ENCODE data around the gene LINGO4. TPM values are rescaled to one million over a fixed set of nuclear protein-coding genes. Genes with fewer than 3 reads are reported as not detected.
A peak's percentile ranks its signal among the peaks of the same experiment; 100 is the strongest.

LINGO4 gene
- total RNA-seq, 2 experiments from 2014 or later: not detected

DNA sequence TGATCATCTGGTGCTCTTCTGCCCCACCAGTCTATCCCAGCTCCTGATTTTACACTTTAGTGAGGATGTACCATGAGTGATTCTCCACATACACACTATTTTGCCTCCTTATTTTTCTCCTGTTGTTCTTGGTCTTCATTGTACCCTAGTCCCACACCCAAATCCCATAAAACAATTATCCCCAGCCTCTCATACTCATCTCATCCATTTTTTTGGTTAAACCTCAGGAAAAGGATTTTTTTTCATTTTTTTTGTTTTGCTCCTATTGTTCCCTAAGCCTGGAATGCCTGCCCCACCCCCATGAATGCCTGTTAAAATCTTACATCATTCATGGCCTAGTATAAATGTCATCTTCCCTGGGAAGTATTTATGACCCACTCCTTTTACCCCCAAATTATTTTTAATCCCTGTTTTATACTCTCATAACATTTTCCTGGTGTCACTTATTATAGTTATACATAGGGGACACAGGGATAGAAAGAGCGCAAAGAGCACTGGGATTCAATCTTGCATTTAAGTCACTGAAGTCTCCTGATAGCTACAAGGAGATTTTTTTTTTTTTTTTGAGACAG lies 4.9 kb upstream of the LINGO4 start:
- H3K27ac Mint-ChIP-seq: no peak overlapping the region

DNA sequence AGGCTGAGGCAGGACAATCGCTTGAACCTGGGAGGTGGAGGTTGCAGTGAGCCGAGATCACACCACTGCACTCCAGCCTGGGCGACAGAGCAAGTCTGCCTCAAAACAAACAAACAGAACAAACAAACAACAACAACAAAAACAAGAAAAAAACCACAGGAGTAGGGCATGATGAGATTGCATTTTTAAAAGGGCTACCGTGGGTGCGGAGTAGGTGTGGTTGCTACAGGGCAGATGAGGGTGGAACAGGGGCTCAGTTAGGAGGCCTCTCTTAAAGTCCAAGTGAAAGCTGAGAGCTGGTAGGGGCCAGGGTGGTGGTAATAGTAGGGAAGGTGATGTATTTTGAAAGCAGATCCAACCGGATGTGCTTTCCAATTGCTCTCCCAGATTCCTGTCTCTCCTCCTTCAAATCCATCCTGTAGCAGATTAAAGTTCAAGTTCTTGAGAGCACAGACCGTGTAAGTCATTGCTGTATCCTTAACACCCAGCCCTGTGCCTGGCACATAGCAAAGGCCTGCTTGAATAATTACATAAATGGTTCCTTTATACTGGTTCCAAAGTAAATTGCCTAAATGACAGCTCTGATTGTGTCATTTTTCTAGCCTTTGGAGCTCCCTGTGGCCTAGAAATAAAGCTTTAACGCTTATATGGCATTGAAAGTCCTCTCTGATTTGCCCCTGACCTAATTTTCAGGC lies 4.2 kb upstream of the LINGO4 start:
- H3K36me3 Mint-ChIP-seq: no peaks in the 10 kb centered on the region
- no peak overlapping the region for H3K4me3 Mint-ChIP-seq
- no peaks in the 10 kb centered on the region for H3K4me1 Mint-ChIP-seq
- H3K27ac Mint-ChIP-seq: no peak overlapping the region
- DNase-seq: no peak
- no peaks in the 10 kb centered on the region for H3K9me3 Mint-ChIP-seq
- H3K27me3 Mint-ChIP-seq: no peaks in the 10 kb centered on the region

More for the DNA sequence above, 4.9 kb upstream of the LINGO4 start:
- no peak for DNase-seq
- Mint-ChIP-seq H3K27me3 (no peaks in the 10 kb centered on the region), H3K4me3 (no peak overlapping the region), H3K9me3 (no peaks in the 10 kb centered on the region), H3K36me3 (no peaks in the 10 kb centered on the region), H3K4me1 (no peaks in the 10 kb centered on the region)

DNA sequence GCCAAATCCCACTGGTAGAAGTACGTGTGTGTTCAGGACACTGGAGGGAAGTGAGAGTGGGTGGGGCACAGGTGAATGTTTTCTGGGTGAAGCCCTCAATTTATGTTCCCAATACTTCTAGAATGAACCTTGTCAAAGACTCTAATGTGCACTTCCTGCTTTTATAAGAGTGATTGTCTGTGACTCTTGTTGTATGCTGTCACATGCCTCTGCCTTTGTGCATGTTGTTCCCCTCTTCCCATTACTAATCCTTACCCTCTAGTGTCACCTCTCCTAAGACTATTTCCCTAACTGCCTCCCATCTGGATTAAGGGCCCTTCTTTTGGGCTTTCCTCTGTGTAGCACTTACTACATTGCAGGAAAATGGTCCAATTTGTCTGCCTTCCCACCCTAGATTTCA lies 2.5 kb upstream of the LINGO4 start:
- Mint-ChIP-seq H3K4me1 (no peaks in the 10 kb centered on the region), H3K9me3 (no peaks in the 10 kb centered on the region), H3K36me3 (no peaks in the 10 kb centered on the region), H3K4me3 (no peak overlapping the region), H3K27ac (no peak overlapping the region), H3K27me3 (no peaks in the 10 kb centered on the region)
- no peak for DNase-seq

DNA sequence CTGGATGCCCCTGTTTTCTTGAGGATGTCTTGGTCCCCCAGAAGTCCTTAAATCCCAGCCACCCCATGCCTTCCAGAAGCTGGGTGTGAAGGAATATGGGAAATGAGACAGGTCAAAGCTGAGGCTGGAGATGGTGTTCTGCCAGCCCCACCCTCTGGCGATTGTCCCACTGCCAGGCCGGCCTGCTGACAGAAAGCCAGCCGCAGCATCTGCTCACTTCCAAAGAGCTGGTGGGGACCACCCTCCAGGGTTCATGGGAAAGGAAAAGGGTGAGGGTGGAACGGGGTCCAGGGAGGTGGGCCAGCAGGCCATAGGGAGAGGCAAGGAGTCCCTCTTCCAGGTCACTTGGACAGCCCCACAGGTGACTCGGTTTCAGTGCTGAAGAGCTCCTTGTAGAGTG lies 1.9 kb upstream of the LINGO4 start:
- H3K4me1 Mint-ChIP-seq: no peaks in the 10 kb centered on the region
- no peaks in the 10 kb centered on the region for H3K27me3 Mint-ChIP-seq
- H3K9me3 Mint-ChIP-seq: no peaks in the 10 kb centered on the region
- H3K36me3 Mint-ChIP-seq: no peaks in the 10 kb centered on the region
- no peak overlapping the region for H3K27ac Mint-ChIP-seq
- H3K4me3 Mint-ChIP-seq: no peak overlapping the region
- no peak for DNase-seq

DNA sequence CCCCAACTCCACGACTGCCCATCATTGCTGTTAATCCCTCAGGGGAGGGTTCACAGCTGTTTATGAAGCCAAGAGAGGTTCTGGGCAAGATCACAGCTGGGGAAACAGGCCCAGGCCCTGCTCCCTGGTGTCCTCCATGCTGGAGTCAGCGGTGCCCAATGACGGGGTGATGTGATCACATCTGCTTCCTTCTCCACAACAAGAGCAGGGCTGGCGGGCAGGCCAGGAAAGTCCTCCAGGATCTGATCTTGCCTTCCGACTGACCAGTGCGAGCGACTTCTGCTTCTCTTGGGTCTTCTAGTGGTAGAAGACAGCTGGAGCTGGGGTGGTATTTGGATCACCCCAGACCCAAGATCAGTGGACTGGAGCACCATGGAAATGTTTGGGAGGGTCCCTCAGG lies 951 bp upstream of the LINGO4 start:
- no peaks in the 10 kb centered on the region for H3K36me3 Mint-ChIP-seq
- H3K27ac Mint-ChIP-seq: no peak overlapping the region
- H3K4me3 Mint-ChIP-seq: no peak overlapping the region
- no peak for DNase-seq
- H3K4me1 Mint-ChIP-seq: no peaks in the 10 kb centered on the region
- no peaks in the 10 kb centered on the region for H3K9me3 Mint-ChIP-seq
- no peaks in the 10 kb centered on the region for H3K27me3 Mint-ChIP-seq

DNA sequence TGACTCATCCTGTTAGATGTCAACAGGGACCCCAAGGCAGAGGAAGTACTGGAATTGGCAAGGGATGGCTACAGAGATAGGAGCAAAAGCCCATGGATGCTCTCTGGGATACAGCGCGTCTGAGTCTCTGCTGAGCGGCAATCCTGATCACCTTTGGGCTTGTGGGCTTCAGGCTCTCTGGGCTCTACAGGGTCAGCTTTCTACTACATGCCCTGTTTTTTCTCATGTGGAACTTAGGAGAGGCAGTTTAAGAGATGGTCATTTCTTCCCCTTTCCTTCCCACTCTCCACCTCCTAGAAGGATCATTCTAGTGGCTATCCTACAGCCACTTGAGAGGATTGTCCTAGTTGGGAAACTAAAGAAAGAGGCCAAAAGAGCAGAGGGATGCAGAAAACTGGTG lies 1.3 kb downstream of the LINGO4 start:
- no peaks in the 10 kb centered on the region for H3K27me3 Mint-ChIP-seq

DNA sequence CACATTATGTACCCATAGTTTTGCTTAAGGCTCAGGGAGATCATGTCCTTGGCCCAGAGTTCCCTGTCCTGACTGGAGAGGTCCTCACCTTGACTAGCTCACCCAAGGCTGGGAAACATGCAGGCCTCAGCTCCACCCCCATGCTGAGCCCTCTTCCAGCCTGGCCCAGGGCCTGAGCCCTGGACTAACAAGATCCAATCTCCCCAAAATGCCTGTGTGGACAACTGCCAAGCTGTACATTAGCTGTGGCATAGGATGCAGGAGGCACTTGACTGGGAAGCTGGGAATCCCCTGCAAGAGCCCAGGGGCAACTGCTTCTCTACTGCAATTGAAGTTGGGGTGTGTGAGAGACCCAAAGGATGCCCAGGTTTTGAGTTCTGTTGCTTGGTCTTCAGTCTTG lies 2.1 kb downstream of the LINGO4 start:
- H3K27ac Mint-ChIP-seq: no peak overlapping the region
- H3K36me3 Mint-ChIP-seq: no peaks in the 10 kb centered on the region
- H3K4me1 Mint-ChIP-seq: peaks cover 3% of the 10 kb centered on the region
- DNase-seq: no peak
- H3K27me3 Mint-ChIP-seq: no peaks in the 10 kb centered on the region
- no peak overlapping the region for H3K4me3 Mint-ChIP-seq
- H3K9me3 Mint-ChIP-seq: no peaks in the 10 kb centered on the region

More for the DNA sequence above, 1.3 kb downstream of the LINGO4 start:
- Mint-ChIP-seq H3K36me3 (no peaks in the 10 kb centered on the region), H3K27ac (no peak overlapping the region), H3K4me1 (peaks cover 3% of the 10 kb centered on the region), H3K4me3 (no peak overlapping the region), H3K9me3 (no peaks in the 10 kb centered on the region)
- DNase-seq: no peak

DNA sequence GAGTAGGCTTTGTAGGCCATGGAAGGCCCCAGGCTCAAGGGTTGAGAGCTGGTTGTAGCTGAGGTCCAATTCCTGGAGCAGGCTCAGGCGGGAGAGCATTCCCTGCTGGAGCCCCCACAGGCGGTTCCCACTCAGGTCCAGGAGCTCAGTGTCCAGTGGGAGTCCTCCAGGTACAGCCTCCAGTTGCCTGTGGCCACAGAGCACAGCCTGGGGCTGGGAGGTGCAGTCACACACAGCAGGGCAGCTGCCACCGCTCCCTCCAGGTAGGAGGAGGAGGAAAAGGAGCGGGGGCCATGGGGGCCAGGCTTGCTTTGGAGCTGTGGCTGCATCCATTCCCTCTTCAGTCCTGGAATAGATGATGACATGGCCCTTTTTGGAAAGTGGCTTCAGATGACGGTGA lies 2.8 kb downstream of the LINGO4 start:
- Mint-ChIP-seq H3K4me1 (peaks cover 3% of the 10 kb centered on the region), H3K4me3 (no peak overlapping the region), H3K27me3 (no peaks in the 10 kb centered on the region), H3K9me3 (no peaks in the 10 kb centered on the region), H3K27ac (no peak overlapping the region), H3K36me3 (no peaks in the 10 kb centered on the region)
- no peak for DNase-seq

DNA sequence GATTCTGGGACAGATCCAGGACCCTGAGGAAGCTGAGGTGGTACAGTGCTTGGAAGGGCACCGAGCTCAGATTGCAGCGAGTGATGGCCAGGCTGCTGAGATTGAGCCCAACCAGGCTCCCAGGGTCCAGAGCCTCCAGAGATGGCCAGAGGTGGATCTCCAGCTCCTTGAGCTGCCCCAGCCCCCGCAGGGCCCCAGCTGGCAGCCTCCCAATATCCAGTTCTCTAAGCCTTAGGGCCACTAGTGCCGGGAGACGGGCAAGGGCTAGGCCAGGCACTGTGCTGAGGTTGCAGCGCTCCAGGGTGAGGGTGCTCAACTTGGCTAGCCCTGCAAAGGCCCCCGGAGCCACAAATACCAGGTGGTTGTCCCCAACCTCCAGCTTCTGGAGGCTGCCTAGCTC lies 3.4 kb downstream of the LINGO4 start:
- H3K4me3 Mint-ChIP-seq: no peak overlapping the region
- no peak for DNase-seq
- H3K4me1 Mint-ChIP-seq: peaks cover 3% of the 10 kb centered on the region
- no peaks in the 10 kb centered on the region for H3K36me3 Mint-ChIP-seq
- no peak overlapping the region for H3K27ac Mint-ChIP-seq
- H3K27me3 Mint-ChIP-seq: no peaks in the 10 kb centered on the region
- H3K9me3 Mint-ChIP-seq: no peaks in the 10 kb centered on the region

DNA sequence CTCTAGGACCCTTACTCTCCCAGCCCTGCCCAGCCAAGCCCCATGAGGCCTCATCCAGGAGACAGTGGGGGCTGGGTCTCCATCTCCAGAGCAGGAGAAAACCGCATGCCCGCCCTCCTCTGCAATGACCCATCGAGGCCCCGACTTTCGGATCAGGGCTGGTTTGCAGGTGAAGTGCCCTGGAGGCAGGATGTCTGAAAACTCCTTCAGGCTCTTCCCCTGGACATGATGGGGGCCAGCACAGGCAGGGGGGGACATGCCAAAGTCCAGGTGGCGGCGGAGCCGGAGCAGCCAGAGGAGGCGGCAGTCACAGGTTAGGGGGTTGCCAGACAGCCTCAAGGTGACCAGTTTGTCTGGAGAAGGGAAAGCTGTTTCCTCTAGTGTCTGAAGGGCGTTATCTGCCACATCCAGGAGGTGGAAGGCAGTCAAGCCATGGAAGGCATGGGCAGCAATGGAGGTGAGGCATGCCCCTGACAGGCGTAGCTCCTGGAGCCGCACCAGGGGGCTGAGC lies 3.9 kb downstream of the LINGO4 start:
- Mint-ChIP-seq H3K9me3 (no peaks in the 10 kb centered on the region), H3K4me3 (no peak overlapping the region)

DNA sequence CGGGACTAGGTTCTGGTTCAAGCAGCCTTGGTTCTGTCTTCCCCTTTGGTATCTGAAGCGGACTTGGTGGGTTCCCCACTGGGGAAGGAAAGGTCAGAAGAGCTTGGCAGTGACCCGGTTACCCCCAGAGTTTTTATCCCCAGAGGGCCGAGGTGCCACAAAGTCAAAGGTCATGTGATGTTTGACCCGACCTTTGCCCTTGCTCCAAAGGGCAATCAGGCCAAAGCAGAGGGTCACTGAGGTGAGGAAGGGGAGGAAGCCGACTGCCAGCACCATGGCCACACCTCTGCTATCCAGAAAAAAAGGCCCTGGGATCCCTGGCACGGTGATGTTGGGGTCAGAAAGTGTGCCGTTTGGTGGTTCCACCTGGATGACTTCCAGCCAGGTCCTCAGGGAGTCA lies 4.4 kb downstream of the LINGO4 start:
- Mint-ChIP-seq H3K4me1 (peaks cover 3% of the 10 kb centered on the region), H3K27me3 (no peaks in the 10 kb centered on the region), H3K9me3 (no peaks in the 10 kb centered on the region), H3K4me3 (no peak overlapping the region), H3K36me3 (no peaks in the 10 kb centered on the region), H3K27ac (no peak overlapping the region)
- no peak for DNase-seq

More for the DNA sequence above, 3.9 kb downstream of the LINGO4 start:
- Mint-ChIP-seq H3K27me3 (no peaks in the 10 kb centered on the region), H3K36me3 (no peaks in the 10 kb centered on the region), H3K27ac (no peak overlapping the region), H3K4me1 (peaks cover 3% of the 10 kb centered on the region)
- DNase-seq: no peak

DNA sequence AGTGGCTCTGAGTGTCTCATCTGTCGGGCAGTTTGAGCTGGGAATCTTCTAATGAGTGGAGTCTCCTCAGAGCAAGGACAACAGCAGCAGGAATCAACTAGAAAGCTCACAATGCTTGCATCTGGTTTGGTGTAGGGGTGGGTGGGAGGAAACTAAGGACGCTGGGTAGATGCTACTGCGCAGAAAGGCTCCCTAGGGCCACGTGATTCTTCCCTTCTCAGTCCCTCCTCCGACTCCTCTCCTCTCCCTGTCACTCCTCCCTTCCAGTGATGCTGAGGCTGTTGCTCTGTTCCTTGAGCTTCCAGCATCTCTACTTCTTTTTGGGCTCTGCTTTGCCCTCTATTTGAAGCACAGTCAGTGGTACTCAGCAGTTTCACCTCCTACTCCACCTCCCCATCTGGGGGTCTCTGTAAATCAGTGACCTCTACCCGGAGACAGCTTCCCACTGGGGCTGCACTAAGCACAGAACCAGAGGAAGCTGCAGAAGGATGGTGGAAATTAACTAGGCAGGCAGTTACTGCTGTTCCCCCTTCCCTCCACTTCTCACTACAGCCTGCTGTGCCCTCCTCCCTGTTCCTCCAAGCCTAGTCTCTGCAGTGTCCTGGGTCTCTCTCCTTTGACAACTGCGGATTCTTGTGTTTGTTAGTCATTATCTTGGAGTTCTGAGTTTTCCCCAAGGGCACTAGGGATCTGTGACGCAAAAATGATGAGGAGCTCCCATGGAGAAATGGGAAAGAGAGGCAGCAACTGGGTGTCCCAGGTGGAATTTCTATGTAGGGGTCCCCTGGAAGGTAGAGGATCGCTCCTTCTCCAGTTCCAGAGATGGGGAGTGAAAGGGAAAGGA lies 5.8 kb downstream of the LINGO4 start:
- no peak for DNase-seq
- no peaks in the 10 kb centered on the region for H3K9me3 Mint-ChIP-seq
- no peak overlapping the region for H3K4me3 Mint-ChIP-seq
- no peak overlapping the region for H3K27ac Mint-ChIP-seq
- peaks cover 3% of the 10 kb centered on the region for H3K4me1 Mint-ChIP-seq
- H3K27me3 Mint-ChIP-seq: no peaks in the 10 kb centered on the region
- no peaks in the 10 kb centered on the region for H3K36me3 Mint-ChIP-seq

DNA sequence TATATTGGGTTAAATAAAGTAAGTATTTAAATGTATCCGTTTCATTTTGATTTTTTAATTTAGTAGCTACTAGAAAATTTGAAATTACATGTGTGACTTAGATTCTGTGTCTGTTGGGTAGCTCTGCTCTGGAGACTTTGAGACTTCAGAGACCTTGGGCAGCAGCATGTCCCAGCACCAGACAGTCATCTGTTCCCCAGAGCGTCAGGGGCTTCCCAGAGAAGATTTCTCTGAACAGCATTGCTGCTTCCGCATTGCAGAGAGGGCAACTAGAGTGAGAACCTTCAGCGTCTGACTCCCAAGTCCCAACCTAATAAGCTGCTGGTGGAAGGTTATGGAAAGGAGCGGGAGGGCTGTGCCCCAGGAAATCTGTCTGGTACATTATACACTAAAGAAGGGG lies 6.6 kb downstream of the LINGO4 start:
- Mint-ChIP-seq H3K9me3 (no peaks in the 10 kb centered on the region), H3K4me3 (no peak overlapping the region), H3K36me3 (no peaks in the 10 kb centered on the region), H3K4me1 (peaks cover 3% of the 10 kb centered on the region), H3K27ac (no peak overlapping the region), H3K27me3 (no peaks in the 10 kb centered on the region)
- no peak for DNase-seq

DNA sequence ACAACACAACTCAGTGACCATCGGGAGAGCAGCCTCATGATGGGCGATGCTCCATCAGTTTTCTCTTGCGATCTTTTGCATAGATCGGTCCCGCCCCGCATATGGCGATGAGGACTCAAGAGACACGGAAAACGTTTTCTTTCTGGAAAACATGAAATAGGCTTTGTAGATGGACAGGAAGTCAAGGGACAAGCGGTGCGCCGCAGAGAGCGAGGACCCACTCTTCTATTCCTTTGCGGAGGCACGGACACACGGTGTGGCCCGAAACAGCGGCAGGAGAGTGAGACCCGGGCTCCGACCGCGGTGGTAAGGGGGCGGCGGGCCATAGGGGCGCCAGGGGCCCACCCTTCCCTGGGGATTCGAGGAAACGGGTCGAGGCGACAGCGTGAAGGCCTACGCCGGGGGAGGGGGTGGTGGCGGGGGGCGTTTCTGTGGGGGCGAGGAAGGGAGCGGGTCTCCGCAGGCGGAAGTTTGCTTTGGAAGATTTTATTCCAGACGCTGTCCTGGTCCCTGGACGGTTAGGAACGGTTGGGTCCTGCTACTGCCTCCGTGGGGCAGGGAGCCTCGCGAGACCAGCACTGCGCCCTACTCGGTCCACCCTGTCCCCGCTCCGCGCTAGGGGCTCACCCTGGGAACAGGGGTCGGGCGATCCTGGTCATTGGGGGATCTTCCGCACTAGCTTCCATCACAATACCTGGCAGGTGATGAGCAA lies 14.1 kb downstream of the LINGO4 start:
- DNase-seq: peak; percentile 14
- peaks cover 4% of the 10 kb centered on the region for H3K36me3 Mint-ChIP-seq
- H3K4me1 Mint-ChIP-seq: peaks cover 24% of the 10 kb centered on the region
- H3K27me3 Mint-ChIP-seq: no peaks in the 10 kb centered on the region
- peak overlapping the region; percentile 91 for H3K4me3 Mint-ChIP-seq
- H3K9me3 Mint-ChIP-seq: no peaks in the 10 kb centered on the region
- H3K27ac Mint-ChIP-seq: peak overlapping the region; percentile 90

Data from activated naive CD8-positive, alpha-beta T cell treated with anti-CD3 and anti-CD28 coated beads for 36 hours (primary cell).